ENCODE measurements around the gene EEF2K. TPM values are rescaled to one million over a fixed set of nuclear protein-coding genes. Genes with fewer than 3 reads are reported as not detected.

EEF2K gene
- total RNA-seq, 2 donors from 2014 or later, result 23.6 to 25.1 TPM

- no peak for TF ChIP-seq POLR2A (IDR thresholded peaks at IDR 0.05)
- TF ChIP-seq, protein P1, sequence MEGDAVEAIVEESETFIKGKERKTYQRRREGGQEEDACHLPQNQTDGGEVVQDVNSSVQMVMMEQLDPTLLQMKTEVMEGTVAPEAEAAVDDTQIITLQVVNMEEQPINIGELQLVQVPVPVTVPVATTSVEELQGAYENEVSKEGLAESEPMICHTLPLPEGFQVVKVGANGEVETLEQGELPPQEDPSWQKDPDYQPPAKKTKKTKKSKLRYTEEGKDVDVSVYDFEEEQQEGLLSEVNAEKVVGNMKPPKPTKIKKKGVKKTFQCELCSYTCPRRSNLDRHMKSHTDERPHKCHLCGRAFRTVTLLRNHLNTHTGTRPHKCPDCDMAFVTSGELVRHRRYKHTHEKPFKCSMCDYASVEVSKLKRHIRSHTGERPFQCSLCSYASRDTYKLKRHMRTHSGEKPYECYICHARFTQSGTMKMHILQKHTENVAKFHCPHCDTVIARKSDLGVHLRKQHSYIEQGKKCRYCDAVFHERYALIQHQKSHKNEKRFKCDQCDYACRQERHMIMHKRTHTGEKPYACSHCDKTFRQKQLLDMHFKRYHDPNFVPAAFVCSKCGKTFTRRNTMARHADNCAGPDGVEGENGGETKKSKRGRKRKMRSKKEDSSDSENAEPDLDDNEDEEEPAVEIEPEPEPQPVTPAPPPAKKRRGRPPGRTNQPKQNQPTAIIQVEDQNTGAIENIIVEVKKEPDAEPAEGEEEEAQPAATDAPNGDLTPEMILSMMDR (IDR thresholded peaks at IDR 0.05), result no peak
- Histone ChIP-seq H3K4me3 (no peak overlapping the region), H3K4me1 (peaks cover 7% of the 10 kb centered on the region), H3K9me3 (no peaks in the 10 kb centered on the region), H3K36me3 (replicated peaks in 1 of 2; ENCODE audit: insufficient read depth in 1 of 2, low read depth in 2 of 2) (peaks cover 5 to 37% of the 10 kb centered on the region in 2 donors), H3K27ac (no peak overlapping the region), H3K27me3 (no peaks in the 10 kb centered on the region)
- intact Hi-C loops (cut with DNase I), result no loop called here
- ATAC-seq (no peak), DNase-seq (no peak)
- WGBS, 2 donors, result 83 to 87% methylated on average over 4 to 11 of the region's 11 CpGs
Observed at GRCh38 chr16:22322021-22322471, 116.0 kb downstream of the EEF2K start.

GRCh38 chr16:22322741-22323140, 116.7 kb downstream of the EEF2K start:
- intact Hi-C loops (cut with DNase I), result no loop called here
- Histone ChIP-seq H3K9me3 (no peaks in the 10 kb centered on the region), H3K27ac (no peak overlapping the region), H3K4me1 (peaks cover 7% of the 10 kb centered on the region), H3K4me3 (no peak overlapping the region), H3K36me3 (replicated peaks in 1 of 2; ENCODE audit: insufficient read depth in 1 of 2, low read depth in 2 of 2) (peaks cover 2 to 34% of the 10 kb centered on the region in 2 donors), H3K27me3 (no peaks in the 10 kb centered on the region)
- ATAC-seq (no peak), DNase-seq (no peak)
- TF ChIP-seq, protein P1 (IDR thresholded peaks at IDR 0.05), result no peak
- no peak for TF ChIP-seq POLR2A (IDR thresholded peaks at IDR 0.05)
- WGBS, 2 donors, result 94 to 95% methylated on average over 13 to 17 of the region's 17 CpGs

DNA sequence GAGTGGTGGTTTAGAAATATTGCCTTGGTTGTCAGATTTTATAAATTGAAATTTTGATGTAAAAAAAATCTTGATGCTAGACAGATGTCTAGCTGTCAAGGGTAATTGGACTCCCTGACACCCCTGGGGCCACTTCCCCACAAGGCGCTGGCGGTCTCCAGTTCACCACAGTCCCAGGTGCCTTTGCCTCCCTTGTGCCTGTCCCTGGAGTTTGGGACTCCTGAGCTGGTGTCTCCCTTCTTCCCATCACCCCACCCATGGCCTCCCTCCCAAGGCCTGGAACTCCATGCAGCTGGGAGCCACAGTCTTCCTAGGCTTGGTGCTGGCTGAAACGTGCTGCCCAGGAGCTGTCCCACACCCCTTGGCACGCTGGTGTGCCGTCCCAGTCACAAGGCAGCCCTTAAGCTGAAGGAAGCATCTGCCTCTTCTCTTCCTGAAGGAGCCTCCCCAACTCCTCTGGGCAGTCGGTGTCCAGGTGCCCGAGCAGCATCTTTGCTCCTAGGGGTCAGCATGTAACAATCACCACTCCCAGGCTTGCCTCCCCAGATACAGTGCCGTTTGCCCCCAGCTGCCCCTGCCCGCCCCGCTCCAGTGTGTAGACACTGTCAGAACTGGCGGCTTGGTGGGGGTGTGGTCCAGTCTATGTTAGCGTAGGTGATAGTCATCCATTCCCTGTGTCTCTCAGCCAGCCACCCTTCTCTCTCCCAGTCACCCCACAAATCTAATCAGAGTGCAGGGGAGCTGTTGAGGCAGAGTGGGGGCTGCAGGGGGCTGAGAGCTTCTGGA, 117.3 kb downstream of the EEF2K start:
- Histone ChIP-seq H3K36me3 (replicated peaks in 1 of 2; ENCODE audit: insufficient read depth in 1 of 2, low read depth in 2 of 2) (peaks cover 0 to 36% of the 10 kb centered on the region in 2 donors), H3K4me3 (no peak overlapping the region), H3K4me1 (peaks cover 7% of the 10 kb centered on the region), H3K27me3 (no peaks in the 10 kb centered on the region), H3K9me3 (no peaks in the 10 kb centered on the region), H3K27ac (no peak overlapping the region)
- WGBS, 2 donors, result 91 to 97% methylated on average over 7 to 11 of the region's 12 CpGs
- intact Hi-C loops (cut with DNase I), result no loop called here
- no peak for TF ChIP-seq POLR2A (IDR thresholded peaks at IDR 0.05)
- TF ChIP-seq, protein P1 (IDR thresholded peaks at IDR 0.05), result no peak
- no peak for DNase-seq
- ATAC-seq, result no peak

- peaks cover 0 to 33% of the 10 kb centered on the region in 2 donors for H3K36me3 ChIP-seq (replicated peaks in 1 of 2; ENCODE audit: insufficient read depth in 1 of 2, low read depth in 2 of 2)
- intact Hi-C loops (cut with DNase I), result no loop called here
- no peak for ATAC-seq
- H3K4me1 ChIP-seq, result peaks cover 7% of the 10 kb centered on the region
- 90% methylated on average over 9 to 24 of the region's 24 CpGs for WGBS, 2 donors
- H3K9me3 ChIP-seq, result no peaks in the 10 kb centered on the region
- no peak overlapping the region for H3K4me3 ChIP-seq
- no peak overlapping the region for H3K27ac ChIP-seq
- no peak for TF ChIP-seq POLR2A (IDR thresholded peaks at IDR 0.05)
- TF ChIP-seq, protein P1 (IDR thresholded peaks at IDR 0.05), result no peak
- H3K27me3 ChIP-seq, result no peaks in the 10 kb centered on the region
- DNase-seq, result no peak
Observed at GRCh38 chr16:22323959-22324786, 118.1 kb downstream of the EEF2K start.

Data from body of pancreas (tissue), 4 donors.